AML-193 (cell line): ENCODE measurements around the gene PTGFRN.

Experiments
- DNase-seq, 2 experiments: peaks; one replicate each; lab custom pipeline; 2025; lab: John Stamatoyannopoulos, UW

Gene PTGFRN

GRCh38 chr1:116944613-116945012, 34.9 kb downstream of the PTGFRN start:
- no peak for DNase-seq

GRCh38 chr1:116945421-116945820, 35.7 kb downstream of the PTGFRN start:
- DNase-seq, result no peak

- DNase-seq, result no peak
Observed at GRCh38 chr1:116945996-116946395, 36.3 kb downstream of the PTGFRN start.

GRCh38 chr1:116947092-116947860, 37.6 kb downstream of the PTGFRN start:
- no peak for DNase-seq

GRCh38 chr1:116948046-116948445, 38.3 kb downstream of the PTGFRN start:
- DNase-seq, result no peak

- no peak for DNase-seq
Observed at GRCh38 chr1:116948642-116949041, 38.9 kb downstream of the PTGFRN start.

GRCh38 chr1:116949213-116949985, 39.7 kb downstream of the PTGFRN start:
- no peak for DNase-seq

GRCh38 chr1:116950517-116951199, 40.9 kb downstream of the PTGFRN start:
- no peak for DNase-seq

GRCh38 chr1:116951200-116951935, 41.7 kb downstream of the PTGFRN start:
- DNase-seq, result no peak

- DNase-seq, result no peak
Observed at GRCh38 chr1:116952738-116953275, 43.1 kb downstream of the PTGFRN start.

- DNase-seq, result no peak
Observed at GRCh38 chr1:116954440-116954839, 44.7 kb downstream of the PTGFRN start.

- DNase-seq, result no peak
Observed at GRCh38 chr1:116956378-116956777, 46.7 kb downstream of the PTGFRN start.

GRCh38 chr1:116957646-116958045, 47.9 kb downstream of the PTGFRN start:
- no peak for DNase-seq

GRCh38 chr1:116958110-116958509, 48.4 kb downstream of the PTGFRN start:
- DNase-seq, result no peak

GRCh38 chr1:116958977-116959376, 49.3 kb downstream of the PTGFRN start:
- DNase-seq, result no peak

GRCh38 chr1:116961606-116962005, 51.9 kb downstream of the PTGFRN start:
- no peak for DNase-seq

GRCh38 chr1:116962987-116963639, 53.4 kb downstream of the PTGFRN start:
- no peak for DNase-seq

- no peak for DNase-seq
Observed at GRCh38 chr1:116966791-116967190, 57.1 kb downstream of the PTGFRN start.

GRCh38 chr1:116968724-116969123, 59.0 kb downstream of the PTGFRN start:
- no peak for DNase-seq

- no peak for DNase-seq
Observed at GRCh38 chr1:116971258-116971860, 61.6 kb downstream of the PTGFRN start.
